NB4 (cell line): Measurements from ENCODE around the gene SRSF4.

ENCODE experiments used
- CTCF ChIP-seq: IDR thresholded peaks from one replicate; pipeline ENCODE4 v1.5.1; 2012; ENCODE audit warnings: low read depth, low read length
- POLR2A ChIP-seq: IDR thresholded peaks from 2 replicates; pipeline ENCODE4 v1.6.1; 2011; ENCODE audit warnings: mild to moderate bottlenecking; ENCODE audit not compliant: insufficient read length; ENCODE audit errors: extremely low read depth

- no peak for TF ChIP-seq POLR2A
- TF ChIP-seq CTCF, result no peak
Observed at GRCh38 chr1:29201595-29202051, 19.9 kb upstream of the SRSF4 start.
